ENCODE data around the gene IL1A. TPM values are rescaled to one million over a fixed set of nuclear protein-coding genes. Genes with fewer than 3 reads are reported as not detected.

Gene IL1A, protein sequence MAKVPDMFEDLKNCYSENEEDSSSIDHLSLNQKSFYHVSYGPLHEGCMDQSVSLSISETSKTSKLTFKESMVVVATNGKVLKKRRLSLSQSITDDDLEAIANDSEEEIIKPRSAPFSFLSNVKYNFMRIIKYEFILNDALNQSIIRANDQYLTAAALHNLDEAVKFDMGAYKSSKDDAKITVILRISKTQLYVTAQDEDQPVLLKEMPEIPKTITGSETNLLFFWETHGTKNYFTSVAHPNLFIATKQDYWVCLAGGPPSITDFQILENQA
- 0.09 to 0.35 TPM (median 0.21 TPM) in 5 replicates for total RNA-seq (2022; extraction: Qiagen RNA extraction; ENCODE audit: low read depth)

GRCh38 chr2:112784199-112785189 is at the start of gene IL1A:
Gene IL1A (minus strand): TSS chr2:112784493. CDS start chr2:112783770, 723 bp downstream.

GRCh38 chr2:112764071-112765044 is 19.9 kb downstream of the IL1A start, which contains the start of gene CKAP2L:
Gene CKAP2L (minus strand): TSS chr2:112764609. CDS start chr2:112764598, 11 bp downstream.

Other genes starting within 250 kb of the IL1A start
- 22.9 to 25.3 TPM (median 23.9 TPM) in 5 replicates for gene POLR1B, start 242.0 kb downstream of the IL1A start, total RNA-seq (2022; extraction: Qiagen RNA extraction; ENCODE audit: low read depth)
- gene CHCHD5, start 199.9 kb downstream of the IL1A start, total RNA-seq (2022; extraction: Qiagen RNA extraction; ENCODE audit: low read depth), result 56.0 to 74.4 TPM (median 61.1 TPM) in 5 replicates
- 161 to 186 TPM (median 183 TPM) in 5 replicates for gene SLC20A1, start 138.6 kb downstream of the IL1A start, total RNA-seq (2022; extraction: Qiagen RNA extraction; ENCODE audit: low read depth)
- not detected in 5 replicates for gene NT5DC4, start 63.5 kb downstream of the IL1A start, total RNA-seq (2022; extraction: Qiagen RNA extraction; ENCODE audit: low read depth)
- gene CKAP2L, start 19.9 kb downstream of the IL1A start, total RNA-seq (2022; extraction: Qiagen RNA extraction; ENCODE audit: low read depth), result 10.5 to 16.2 TPM (median 13.9 TPM) in 5 replicates
- gene IL1B, start 52.3 kb upstream of the IL1A start, total RNA-seq (2022; extraction: Qiagen RNA extraction; ENCODE audit: low read depth), result 0.13 to 0.22 TPM (median 0.14 TPM) in 5 replicates
- gene IL37, start 126.7 kb upstream of the IL1A start, total RNA-seq (2022; extraction: Qiagen RNA extraction; ENCODE audit: low read depth), result not detected in 5 replicates
- gene IL36G, start 193.5 kb upstream of the IL1A start, total RNA-seq (2022; extraction: Qiagen RNA extraction; ENCODE audit: low read depth), result 0.13 TPM in 1 of 5 replicates, not detected in the others
- not detected in 5 replicates for gene IL36A, start 221.0 kb upstream of the IL1A start, total RNA-seq (2022; extraction: Qiagen RNA extraction; ENCODE audit: low read depth)

Data from A549 treated with GW870086 at 1 μM for 4 hours (cell line).